NCI-H2227 (cell line): ENCODE data around the gene PCDH15.

Experiments
- DNase-seq: peaks from one replicate; lab custom pipeline; 2025; ENCODE audit not compliant: unreplicated experiment; lab: John Stamatoyannopoulos, UW

PCDH15 gene

GRCh38 chr10:54708591-54708990 lies 92.4 kb downstream of the PCDH15 start:
- DNase-seq: no peak

GRCh38 chr10:54708021-54708420 lies 93.0 kb downstream of the PCDH15 start:
- DNase-seq: no peak

GRCh38 chr10:54702583-54703485 lies 98.2 kb downstream of the PCDH15 start:
- no peak for DNase-seq

GRCh38 chr10:54691331-54691730 lies 109.7 kb downstream of the PCDH15 start:
- no peak for DNase-seq

- no peak for DNase-seq
Observed at GRCh38 chr10:54682554-54682953, 118.5 kb downstream of the PCDH15 start.

GRCh38 chr10:54681136-54681535 lies 119.9 kb downstream of the PCDH15 start:
- no peak for DNase-seq

- DNase-seq: no peak
Observed at GRCh38 chr10:54667136-54667535, 133.9 kb downstream of the PCDH15 start.

- DNase-seq: no peak
Observed at GRCh38 chr10:54666192-54666591, 134.8 kb downstream of the PCDH15 start.

GRCh38 chr10:54665095-54665494 lies 135.9 kb downstream of the PCDH15 start:
- DNase-seq: no peak

- no peak for DNase-seq
Observed at GRCh38 chr10:54660397-54660796, 140.6 kb downstream of the PCDH15 start.

- no peak for DNase-seq
Observed at GRCh38 chr10:54656643-54657042, 144.4 kb downstream of the PCDH15 start.

- DNase-seq: no peak
Observed at GRCh38 chr10:54653518-54653917, 147.5 kb downstream of the PCDH15 start.

GRCh38 chr10:54650547-54650946 lies 150.5 kb downstream of the PCDH15 start:
- no peak for DNase-seq

GRCh38 chr10:54622017-54622416 lies 179.0 kb downstream of the PCDH15 start:
- DNase-seq: no peak

- no peak for DNase-seq
Observed at GRCh38 chr10:54620352-54620751, 180.7 kb downstream of the PCDH15 start.

- DNase-seq: no peak
Observed at GRCh38 chr10:54614072-54614471, 187.0 kb downstream of the PCDH15 start.

- no peak for DNase-seq
Observed at GRCh38 chr10:54613162-54613561, 187.9 kb downstream of the PCDH15 start.

GRCh38 chr10:54609423-54609822 lies 191.6 kb downstream of the PCDH15 start:
- no peak for DNase-seq

GRCh38 chr10:54607983-54608382 lies 193.0 kb downstream of the PCDH15 start:
- DNase-seq: no peak

GRCh38 chr10:54594289-54594688 lies 206.7 kb downstream of the PCDH15 start:
- DNase-seq: no peak

- DNase-seq: no peak
Observed at GRCh38 chr10:54587971-54588370, 213.1 kb downstream of the PCDH15 start.

GRCh38 chr10:54585572-54585971 lies 215.5 kb downstream of the PCDH15 start:
- no peak for DNase-seq

- no peak for DNase-seq
Observed at GRCh38 chr10:54577682-54578081, 223.3 kb downstream of the PCDH15 start.
